GM19328 (cell line): Measurements from ENCODE around the gene SYMPK.
"Not testable (repeated sequence)": the region's sequence is repeated elsewhere in the genome, so short reads cannot be mapped to it uniquely, and the experiment has no call there.

Experiments used
- ATAC-seq: cut with Tn5 transposase; IDR thresholded peaks from one replicate; pipeline ENCODE4 v1.9.1; 2021; ENCODE audit warnings: mild to moderate bottlenecking, moderate library complexity; ENCODE audit not compliant: unreplicated experiment

Gene SYMPK

GRCh38 chr19:45862564-45863334 is at the start of gene SYMPK:
TSS of gene SYMPK (minus strand) at chr19:45863147. CDS start at chr19:45854495, 8,652 bp downstream.
- peak; percentile 86 for ATAC-seq

DNA sequence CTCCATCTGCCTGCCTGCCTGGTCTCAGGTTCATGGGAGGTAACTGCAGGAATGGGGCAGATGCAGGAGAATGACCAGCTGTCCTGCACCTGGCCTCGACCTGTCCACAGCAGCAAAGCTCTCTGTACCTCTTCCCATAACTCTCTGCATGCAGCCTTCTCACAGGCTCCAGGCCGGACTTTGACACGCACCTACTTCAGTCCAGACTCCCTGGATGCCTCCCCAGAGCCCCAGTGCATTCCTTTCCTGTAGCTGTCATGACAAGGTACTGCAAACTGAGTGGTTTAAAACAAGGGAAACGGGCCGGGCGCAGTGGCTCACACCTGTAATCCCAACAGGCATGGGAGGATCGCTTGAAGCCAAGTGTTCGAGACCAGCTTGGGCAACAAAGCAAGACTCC is 48.3 kb upstream of the SYMPK start:
- no peak for ATAC-seq

DNA sequence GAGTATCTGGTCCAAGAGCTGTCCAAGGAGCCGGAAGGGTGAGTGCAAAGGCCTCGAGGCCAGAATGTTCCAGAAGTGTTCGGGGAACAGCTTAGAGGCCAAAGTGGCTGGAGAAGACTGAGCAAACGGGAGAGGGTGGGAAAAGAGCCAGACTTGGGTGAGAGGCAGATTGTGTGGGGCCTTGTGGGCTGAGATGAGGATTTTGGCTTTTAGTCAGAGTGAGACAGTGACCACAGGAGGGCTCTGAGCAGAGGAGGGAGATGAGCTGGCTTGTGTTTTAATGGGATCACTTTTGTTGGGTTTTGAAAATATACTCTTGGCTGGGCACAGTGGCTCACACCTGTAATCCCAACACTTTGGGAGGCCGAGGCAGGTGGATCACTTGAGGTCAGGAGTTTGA is 46.0 kb upstream of the SYMPK start:
- ATAC-seq: no peak

DNA sequence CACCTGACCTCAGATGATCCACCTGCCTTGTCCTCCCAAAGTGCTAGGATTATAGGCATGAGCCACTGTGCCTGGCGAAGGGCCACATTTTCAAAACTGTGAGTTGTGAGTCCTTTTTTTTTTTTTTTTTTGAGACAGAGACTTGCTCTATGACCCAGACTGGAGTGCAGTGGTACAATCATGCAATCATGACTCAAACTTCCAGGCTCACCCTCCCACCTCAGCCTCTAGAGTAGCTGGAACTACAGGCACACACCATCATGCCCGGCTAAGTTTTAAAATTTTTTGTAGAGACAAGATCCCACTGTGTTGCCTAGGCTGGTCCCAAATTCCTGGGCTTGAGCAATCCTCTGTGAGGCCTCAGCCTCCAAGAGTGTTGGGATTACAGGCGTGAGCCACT is 43.3 kb upstream of the SYMPK start:
- ATAC-seq: no peak

GRCh38 chr19:45905011-45905410 is 42.1 kb upstream of the SYMPK start:
- no peak for ATAC-seq

- ATAC-seq: peak; percentile 83
Observed at GRCh38 chr19:45902651-45903625, 40.0 kb upstream of the SYMPK start.

GRCh38 chr19:45901912-45902650 is 39.1 kb upstream of the SYMPK start, which contains the start of gene MYPOP:
TSS of gene MYPOP (minus strand) at chr19:45902613. CDS start at chr19:45901773, 840 bp downstream.
- ATAC-seq: no peak

DNA sequence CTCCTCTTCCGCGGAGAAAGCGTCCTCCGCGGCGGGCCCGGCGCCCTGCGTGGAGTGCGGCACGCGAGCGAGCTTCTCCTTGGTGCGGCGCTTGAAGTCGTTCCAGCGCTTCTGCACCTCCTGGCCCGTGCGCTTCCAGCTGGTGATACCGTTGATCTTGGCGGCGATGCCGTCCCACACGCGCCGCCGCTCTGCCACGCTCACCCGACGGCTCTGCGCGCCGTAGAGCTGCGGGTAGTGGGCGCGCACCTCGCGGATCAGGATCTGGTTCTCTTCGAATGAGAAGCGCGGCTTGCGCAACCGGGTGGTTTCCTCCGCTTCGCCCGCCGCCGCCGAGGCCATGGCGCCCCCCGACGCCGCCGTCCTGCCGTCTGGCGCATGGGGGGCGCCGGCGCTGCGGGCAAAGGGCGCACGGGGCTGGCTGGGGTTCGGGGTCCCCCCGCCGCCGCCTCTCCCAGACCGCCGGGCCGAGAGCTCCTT is 38.5 kb upstream of the SYMPK start:
- no peak for ATAC-seq

DNA sequence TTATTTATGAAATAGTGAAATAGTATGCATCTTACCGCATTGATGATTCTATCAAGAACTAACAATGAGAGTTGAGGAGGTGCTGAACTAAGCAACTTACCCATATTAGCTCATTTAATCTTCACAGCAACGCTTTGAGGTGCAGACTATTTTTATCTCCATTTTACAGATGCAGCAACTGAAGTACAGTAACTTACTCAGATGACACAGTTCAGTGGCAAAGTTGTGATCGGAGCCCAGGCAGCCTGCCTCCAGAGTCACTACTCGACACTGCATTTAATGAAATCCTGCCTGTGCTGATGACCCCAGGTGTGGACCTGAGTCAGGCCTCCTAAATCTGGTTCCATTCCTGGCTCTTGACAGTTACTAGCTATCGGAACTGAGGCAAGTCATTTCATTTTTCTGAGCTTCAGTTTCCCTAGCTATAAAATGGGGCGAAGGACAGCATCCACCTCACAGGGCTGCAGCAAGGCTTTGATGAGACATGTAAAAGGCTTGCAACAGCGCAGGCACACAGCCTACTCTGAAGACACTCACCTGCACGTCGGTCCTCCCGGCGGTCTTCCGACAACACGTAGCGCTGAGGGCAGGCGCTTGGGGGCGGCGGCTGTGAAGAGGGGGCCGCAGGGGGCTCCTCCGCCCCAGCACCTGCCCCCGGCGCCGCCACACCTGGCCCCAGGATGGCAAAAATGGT is 37.9 kb upstream of the SYMPK start:
- ATAC-seq: no peak

DNA sequence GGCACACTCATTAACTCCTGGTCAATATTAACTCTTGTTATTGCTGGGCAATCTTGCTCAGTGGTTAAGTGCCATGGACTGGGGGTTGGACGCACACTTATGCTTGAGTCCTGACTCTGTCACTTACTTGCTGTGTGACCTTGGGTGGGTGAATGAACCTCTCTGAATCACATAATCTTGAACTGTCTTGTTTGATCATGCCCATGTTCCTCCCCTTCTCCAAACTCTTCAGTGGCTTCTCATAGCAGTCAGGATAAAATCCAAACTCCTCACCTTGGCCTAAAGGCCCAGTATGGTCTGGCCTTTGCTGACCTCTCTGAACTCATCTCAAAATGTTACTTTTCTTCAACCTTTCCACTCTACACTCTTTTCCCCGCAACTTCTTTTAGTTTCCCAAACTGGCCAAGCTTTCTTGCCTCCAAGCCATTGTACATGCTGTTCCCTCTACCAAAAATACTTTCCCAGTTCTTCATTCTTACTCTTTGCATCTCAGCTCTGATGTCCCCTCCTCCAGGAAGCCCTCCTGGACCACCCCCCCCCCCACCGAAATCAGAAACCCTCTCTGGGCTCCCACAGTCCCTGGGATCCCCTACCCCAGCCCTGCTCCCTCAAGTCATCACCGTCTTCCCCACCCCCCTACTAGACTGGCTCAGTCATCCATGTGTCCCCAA is 37.1 kb upstream of the SYMPK start:
- no peak for ATAC-seq

- ATAC-seq: no peak
Observed at GRCh38 chr19:45899253-45899652, 36.3 kb upstream of the SYMPK start.

DNA sequence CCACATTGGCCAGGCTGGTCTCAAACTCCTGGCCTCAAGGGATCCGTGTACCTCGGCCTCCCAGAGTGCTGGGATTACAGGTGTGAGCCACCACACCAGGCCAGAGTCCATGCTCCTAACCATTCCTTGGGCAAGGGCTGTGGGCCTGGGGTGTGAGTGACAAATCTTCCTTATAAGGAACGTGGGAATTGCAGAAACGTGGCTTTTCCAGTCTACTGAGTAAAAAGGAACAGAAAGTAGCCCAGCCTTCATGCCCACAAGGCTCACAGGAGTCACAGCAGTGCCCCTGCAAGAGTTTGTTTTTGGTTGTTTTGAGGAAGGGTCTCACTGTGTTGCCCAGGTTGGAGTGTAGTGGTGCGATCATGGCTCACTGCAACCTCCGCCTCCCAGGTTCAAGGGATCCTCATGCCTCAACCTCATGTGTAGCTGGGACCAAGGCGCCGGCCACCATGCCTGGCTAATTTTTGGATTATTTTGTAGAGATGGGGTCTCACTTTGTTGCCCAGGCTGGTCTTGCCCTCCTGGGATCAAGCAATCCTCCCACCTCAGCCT is 34.4 kb upstream of the SYMPK start:
- no peak for ATAC-seq

DNA sequence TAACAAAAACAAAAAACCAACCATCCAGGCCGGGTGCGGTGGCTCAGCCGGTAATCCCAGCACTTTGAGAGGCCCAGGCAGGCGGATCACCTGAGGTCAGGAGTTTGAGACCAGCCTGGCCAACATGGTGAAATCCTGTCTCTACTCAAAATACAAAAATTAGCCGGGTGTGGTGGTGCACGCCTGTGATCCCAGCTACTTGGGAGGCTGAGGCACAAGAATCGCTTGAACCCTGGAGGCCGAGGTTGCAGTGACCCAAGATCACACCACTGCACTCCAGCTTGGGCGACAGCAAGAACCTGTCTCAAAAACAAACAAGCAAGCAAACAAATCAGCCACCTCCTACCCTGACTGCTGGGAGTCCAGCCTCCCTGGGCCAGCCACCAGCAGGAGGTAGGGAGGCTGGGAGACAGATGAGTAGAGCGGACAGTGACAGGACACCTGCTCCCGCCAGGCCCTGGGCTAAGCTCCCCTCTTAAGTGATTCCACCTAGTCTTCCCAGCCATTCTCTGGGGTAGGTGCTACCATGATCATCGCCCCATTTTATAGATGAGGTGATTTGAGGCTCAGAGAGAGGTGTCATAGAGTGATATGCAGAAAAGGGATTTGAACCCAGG is 33.1 kb upstream of the SYMPK start:
- not testable (repeated sequence) for ATAC-seq

- ATAC-seq: no peak
Observed at GRCh38 chr19:45895519-45895972, 32.6 kb upstream of the SYMPK start.

DNA sequence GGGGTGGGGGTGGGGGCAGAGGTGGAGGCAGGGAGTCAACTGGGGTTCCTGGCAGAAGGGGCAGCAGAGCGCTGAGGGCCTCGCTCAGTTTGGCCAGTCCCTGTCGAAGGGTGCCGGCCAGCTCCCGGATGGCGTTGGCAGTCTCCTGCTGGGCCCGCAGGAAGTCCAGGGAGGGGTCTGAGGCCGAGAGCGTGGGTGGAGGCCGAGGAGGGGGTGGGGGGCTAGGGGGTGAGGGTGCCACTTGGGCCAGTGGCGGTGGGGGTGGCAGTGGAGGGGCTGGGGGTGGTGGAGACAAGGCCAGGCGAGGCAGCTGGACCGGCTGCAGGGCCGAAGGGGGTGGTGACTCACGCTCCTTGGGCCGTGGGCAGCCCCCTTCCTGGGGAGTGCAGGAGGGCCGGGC is 27.9 kb upstream of the SYMPK start:
- ATAC-seq: no peak

DNA sequence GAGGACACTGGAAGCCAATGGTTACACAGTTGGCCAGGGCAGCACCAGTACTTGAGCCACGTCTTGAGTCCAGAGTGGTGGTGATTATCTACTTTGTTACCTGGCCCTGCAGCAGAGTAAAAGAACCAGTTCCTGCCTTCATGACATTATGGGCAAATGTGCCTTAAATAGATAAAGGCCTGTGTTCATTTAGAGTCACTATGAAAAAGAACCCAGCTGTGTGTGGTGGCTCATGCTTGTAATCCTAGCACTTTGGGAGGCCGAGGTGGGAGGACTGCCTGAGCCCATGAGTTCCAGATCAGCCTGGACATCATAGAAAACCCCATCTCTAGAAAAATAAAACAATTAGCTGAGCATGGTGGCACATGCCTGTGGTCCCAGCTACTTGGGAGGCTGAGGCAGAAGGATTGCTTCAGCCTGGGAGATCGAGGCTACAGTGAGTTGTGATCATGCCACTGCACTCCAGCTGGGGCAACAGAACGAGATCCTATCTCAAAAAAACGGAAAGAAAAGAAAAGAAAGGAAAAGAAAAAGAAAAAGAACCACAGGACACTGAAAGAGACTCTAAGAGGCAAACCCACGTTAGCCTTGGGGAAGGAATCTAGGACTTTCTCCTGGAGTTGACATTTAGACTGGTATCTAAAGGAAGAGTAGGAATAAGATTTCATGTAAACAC is 26.4 kb upstream of the SYMPK start:
- no peak for ATAC-seq

- no peak for ATAC-seq
Observed at GRCh38 chr19:45887200-45887710, 24.3 kb upstream of the SYMPK start.
